GM20431 (cell line): ENCODE results near the gene IFT43.

Source experiments
- in situ Hi-C: fragments of 300-500 bp; cut with MseI, MboI; formaldehyde crosslinking; loops from one replicate; pipeline ENCODE4 v1.15.0; 2020; ENCODE audit warnings: low sequenced_read_pairs; ENCODE audit not compliant: unreplicated experiment

IFT43 gene

DNA sequence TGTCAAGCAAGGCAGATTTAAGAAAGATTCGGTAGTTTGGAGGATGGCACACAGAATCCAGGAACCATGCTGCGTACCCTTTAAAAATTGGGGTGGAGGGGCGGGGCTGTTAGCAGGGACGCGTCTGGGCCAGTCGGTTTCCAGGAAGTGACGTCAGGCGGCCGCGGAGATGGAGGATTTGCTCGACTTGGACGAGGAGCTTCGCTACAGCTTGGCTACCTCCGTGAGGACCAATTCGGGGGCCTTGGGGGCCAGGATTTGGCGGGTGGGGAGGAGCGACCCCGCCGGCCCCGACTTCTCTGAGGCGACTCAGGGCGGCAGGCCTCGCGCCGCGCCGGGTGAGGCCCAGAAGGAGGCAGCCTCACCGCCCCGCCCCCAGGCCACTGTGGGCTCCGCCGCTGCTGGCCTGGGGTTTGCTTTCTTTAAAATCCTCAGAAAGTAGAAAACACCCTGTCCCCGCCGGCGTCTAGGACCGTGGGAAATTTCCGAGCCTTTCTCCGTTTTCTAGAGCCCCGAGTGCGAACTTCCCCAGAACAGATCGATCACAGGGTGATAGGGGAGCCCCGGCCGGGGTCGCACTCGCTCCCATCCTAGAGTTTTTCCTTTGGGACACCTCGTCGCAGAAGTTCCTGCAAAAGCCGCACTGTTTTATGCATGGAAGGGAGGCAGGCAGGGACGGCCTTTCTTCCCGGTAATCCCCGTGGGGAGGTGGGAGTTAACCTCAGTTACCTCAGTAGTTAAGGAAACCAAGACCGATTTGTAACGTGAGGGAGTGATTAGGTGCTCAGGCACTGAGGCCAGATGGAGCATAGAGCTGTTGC, at the start of gene IFT43:
Gene IFT43, plus strand, starts transcription at position 146 of the 821 bp plus-strand sequence. Its CDS starts 24 bp downstream, at position 170.
- in situ Hi-C loops = loop anchor here (10.0 kb wide), 1 partner anchor 271 kb away; no protein-coding TSS in a partner anchor

- in situ Hi-C loops = no loop called here
Observed at GRCh38 chr14:75939200-75939599, 46.4 kb upstream of the IFT43 start.

DNA sequence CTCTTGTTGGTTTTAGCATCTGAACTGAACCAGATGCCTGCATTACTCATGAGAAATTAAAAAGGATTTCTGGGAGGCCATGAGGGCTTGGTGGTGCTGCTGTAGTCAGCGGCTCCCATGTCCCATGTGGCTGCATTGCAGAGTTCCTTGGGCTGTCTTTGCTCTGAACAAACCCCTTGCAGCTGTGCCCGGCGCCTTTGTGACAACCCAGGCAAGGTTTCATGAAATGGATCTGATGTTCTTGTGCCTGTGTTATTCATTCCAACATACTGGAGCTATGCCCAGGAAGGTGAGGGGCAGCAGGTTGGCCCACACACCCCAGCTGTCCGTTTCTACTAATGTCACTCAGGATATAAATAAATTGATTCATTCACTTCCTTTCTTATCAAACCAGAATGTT, 44.5 kb upstream of the IFT43 start:
- in situ Hi-C loops = no loop called here

DNA sequence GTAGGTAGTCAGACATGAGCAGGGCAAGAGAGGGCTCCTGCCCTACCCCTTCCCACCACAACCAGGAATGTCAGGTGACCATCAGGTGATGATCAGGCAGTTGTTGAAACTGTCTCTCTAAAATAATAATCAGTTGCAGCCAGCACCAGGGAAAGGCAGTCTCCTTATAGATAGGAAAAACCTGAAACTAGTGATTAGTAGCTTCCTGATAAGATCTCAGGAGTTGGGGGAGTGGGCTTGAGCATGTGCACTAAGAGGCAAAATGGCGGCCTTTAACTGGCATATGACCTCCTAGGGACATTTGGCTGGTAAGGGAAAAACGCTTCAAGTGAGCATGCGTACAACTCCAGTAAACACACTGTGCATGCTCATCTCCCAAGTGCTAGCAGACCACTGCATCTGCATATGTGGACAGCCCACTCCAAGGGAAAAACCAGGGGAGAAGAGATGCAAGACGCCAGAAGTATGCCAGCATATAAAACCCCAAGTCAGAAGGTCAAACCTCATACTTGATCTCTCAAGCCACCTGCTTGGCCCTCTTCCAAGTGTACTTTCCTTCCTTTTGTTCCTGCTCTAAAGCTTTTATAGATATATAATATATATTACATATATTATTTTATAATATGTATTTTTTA, 40.8 kb upstream of the IFT43 start:
- in situ Hi-C loops = no loop called here

DNA sequence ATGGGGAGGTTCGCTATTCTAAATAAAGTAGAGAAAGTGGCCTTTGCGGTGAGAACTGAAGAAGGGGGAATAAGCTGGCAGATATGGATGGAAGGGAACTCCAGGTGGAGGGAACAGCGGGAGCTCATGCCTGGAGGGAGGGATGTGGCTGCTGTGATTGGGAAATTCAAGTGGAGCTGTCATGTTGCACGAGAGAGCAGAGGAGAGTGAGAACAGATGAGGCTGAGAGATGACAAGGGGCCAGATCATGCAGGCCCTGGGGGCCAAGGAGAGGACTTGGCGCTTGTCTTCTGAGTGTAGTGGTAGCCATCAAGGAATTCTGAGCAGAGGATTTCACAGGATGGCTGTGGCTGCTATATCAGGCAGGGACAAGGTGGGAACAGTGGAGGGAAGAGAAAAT, 38.8 kb upstream of the IFT43 start:
- in situ Hi-C loops = no loop called here

- in situ Hi-C loops = no loop called here
Observed at GRCh38 chr14:75952489-75952888, 33.1 kb upstream of the IFT43 start.

GRCh38 chr14:75959031-75959430, 26.5 kb upstream of the IFT43 start:
- in situ Hi-C loops = no loop called here

GRCh38 chr14:75960231-75960630, 25.3 kb upstream of the IFT43 start:
- in situ Hi-C loops = no loop called here

GRCh38 chr14:75961662-75962061, 23.9 kb upstream of the IFT43 start:
- in situ Hi-C loops = no loop called here

DNA sequence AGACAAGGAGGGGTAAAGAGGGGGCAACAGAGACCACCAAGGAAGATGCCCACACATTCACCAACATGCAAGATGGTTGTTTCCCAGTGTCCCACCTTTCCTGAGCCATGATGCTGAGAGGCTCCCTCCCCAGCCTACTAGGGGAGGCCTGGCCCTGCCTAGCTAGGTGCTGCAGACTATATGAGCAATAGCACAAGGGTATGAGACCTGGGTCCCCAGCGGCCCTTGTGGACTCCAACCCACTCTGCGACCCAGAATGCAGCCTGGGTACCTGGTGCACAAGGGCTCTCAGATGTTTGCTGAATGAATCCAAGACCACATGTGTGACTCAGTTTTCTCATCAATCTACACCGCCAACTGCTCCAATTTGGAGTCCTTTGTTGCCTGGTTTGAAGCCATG, 17.7 kb upstream of the IFT43 start:
- in situ Hi-C loops = no loop called here

- in situ Hi-C loops = no loop called here
Observed at GRCh38 chr14:75968456-75968855, 17.1 kb upstream of the IFT43 start.

DNA sequence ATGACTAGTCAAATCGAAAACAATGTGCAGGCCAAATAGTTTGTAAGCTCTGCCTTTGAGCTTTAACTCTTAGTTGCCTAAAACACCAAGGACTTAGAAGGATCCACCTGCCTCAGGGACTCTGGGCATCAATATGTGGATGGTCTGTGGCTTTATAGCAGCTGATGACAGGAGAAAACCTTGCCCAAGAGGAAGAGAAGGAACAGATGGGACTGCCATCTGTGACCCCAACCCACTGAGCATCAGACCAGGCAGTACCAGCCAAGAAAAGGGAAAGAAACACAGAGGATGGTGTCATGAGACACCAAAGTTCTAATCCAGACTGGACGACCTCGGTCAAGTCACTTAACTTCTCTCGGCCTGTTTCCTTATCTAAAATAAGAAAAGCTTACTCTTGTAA, 16.4 kb upstream of the IFT43 start:
- in situ Hi-C loops = no loop called here

GRCh38 chr14:75969891-75970290, 15.7 kb upstream of the IFT43 start:
- in situ Hi-C loops = loop anchor here (10.0 kb wide), 1 partner anchor 65 kb away; no protein-coding TSS in a partner anchor

DNA sequence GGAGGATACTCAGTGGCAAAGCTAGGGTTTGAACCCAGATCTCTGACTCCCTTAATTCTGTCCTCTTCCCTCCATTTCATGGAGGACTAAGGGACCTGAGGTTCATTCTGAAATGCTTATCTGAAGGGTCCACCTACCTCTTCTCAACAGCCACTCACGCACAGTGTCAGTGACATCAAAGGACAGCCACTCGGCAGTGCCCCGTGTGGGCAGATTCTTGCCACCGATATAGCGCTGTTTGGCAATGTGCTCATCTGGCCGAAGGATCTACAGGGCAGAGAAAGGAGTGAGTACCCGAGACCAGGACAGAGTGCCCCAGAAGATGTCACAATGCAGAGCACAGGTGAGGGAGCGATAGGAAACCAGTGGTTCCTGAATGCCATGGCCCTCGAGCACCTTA, 14.6 kb upstream of the IFT43 start:
- in situ Hi-C loops = loop anchor here (10.0 kb wide), 1 partner anchor 66 kb away; no protein-coding TSS in a partner anchor

GRCh38 chr14:75971509-75971908, 14.1 kb upstream of the IFT43 start:
- in situ Hi-C loops = loop anchor here (10.0 kb wide), 1 partner anchor 67 kb away; no protein-coding TSS in a partner anchor

DNA sequence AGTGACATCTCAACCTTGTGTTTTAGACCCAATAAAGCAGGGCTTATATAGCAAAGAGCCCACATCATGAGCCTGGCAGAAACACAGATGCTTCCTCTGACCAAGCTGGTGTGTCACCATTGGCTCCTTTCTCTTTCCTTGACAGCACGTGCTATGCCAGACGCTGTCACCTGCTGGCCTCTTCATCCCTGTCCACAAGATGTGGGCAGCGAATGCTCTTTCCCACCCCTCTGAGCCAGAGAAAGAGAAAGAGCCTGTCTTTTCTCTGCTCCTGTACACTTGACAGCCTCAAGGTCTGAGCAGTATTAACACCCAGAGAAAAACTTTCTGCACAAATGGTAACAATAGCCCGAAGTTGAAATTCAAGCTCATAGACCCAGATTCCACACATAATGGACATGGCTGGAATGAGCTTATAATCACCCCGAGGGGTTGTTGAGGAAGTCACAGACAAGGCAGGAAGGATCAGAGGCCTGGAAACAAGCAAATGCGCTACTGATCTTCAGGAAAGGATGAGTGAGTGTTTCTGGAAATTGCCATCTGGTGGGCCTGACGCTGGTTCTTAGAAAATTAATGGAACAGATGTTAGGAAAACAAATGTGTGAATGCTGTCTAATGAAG, 12.7 kb upstream of the IFT43 start:
- in situ Hi-C loops = loop anchor here (10.0 kb wide), 1 partner anchor 68 kb away; no protein-coding TSS in a partner anchor

GRCh38 chr14:75976826-75977581, 8.6 kb upstream of the IFT43 start:
- in situ Hi-C loops = loop anchor here (10.0 kb wide), 1 partner anchor 72 kb away; no protein-coding TSS in a partner anchor

DNA sequence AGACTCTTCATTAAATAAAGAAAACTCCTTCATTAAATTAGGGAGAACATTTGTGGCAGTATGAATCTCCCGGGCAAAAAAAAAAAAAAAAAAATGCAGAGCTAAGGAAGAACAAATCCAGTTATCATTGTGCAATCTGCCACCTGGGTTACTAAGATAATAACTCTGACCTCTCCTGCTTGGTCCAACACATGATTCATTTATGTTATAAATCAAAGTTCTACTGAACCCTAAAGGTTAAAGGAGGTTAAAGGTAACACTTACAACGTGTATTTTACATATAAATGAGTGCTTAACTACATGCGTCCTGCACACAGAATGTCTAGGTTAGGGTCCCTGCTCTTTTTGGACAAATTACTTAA, 8.0 kb upstream of the IFT43 start:
- in situ Hi-C loops = loop anchor here (10.0 kb wide), 1 partner anchor 73 kb away; no protein-coding TSS in a partner anchor

DNA sequence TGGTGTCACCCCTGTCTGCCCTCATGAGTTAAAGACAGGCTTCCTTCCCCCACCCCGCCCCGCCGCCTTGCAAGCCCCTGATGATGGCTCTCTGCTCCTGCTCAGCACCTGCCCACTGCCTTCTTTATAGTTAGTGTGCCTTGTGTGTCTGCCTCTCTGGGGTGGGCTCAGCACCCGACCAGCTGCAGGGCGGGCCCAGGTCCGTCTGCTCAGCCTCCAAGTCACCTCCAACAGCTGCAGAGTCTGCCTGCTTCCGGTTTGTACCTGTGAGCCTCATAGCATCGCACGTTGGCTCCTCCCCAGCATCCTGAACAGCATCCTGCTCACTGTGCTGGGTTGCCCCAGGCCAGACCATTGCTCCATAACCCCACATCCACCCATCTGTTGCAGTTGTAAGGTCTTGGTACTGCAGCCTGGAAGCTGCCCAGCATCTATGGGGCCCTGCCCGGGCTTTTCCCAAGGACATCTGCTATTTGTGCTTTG, 7.3 kb upstream of the IFT43 start:
- in situ Hi-C loops = loop anchor here (10.0 kb wide), 1 partner anchor 73 kb away; no protein-coding TSS in a partner anchor

DNA sequence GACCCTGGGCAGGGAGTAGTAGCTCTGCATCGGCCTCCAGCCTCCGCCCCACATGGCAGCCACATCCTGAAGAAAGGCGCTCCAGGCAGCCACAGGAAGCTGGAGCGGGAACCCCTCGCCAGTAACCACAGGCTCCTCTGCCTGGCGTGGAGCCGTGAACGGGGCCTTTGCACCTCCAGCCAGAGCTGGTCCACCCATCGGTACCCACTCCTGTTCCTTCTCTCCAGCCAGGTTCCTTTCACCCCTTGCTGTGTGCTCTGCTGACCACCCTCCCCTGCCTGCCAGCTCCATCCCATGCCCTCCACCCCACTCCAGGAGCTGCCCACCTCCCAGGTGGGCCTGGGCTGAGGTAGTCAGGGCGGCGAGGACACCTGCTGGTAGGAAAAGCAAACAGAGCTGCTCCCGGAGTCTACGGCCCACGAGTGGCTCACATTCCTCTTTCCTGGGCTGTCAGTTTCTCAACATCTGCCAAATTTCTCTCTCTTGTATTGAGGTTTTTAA, 6.4 kb upstream of the IFT43 start:
- in situ Hi-C loops = loop anchor here (10.0 kb wide), 1 partner anchor 74 kb away; no protein-coding TSS in a partner anchor
